GM21515 (cell line): Measurements from ENCODE around the gene GALNT5.

Source experiments
- ATAC-seq: cut with Tn5 transposase; IDR thresholded peaks from one replicate; pipeline ENCODE4 v1.9.1; 2021; ENCODE audit not compliant: unreplicated experiment

The GALNT5 gene

DNA sequence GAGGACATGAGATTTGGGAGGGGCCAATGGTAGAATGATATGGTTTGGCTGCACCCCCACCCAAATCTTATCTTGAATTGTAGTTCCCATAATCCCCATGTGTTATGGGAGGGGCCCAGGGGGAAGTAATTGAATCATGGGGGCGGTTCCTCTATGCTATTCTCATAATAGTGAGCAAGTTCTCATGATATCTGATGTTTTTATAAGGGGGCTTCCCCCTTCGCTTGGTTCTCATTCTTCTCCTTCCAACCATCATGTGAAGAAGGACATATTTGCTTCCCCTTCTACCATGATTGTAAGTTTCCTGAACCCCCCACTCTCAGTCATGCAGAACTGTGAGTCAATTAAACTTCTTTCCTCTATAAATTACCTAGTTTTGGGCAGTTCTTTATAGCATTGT, 105.1 kb downstream of the GALNT5 start:
- ATAC-seq, result no peak

DNA sequence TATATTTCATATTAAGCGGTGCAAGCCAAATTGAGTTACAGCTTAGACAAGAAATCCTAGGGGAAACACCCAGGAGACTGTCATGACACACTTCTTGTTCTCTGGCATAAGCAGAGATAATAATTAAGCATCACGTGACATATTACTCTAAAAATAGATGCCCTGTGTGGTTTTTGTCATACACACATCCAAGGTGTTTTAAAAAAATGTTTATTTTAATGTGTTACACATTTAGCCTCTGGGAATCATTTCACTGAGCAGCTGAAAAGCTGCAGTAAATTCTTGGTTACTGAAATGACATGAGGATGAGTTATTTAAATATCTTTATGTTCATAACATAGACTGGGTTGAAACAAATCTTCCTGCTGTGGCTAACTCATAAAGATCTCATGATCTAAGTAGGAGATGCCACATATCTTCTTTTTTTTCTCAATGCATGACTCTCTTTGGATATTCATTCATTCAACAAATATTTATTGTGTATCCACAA, 106.2 kb downstream of the GALNT5 start:
- peak; percentile 36 for ATAC-seq
